GM20431 (cell line): ENCODE measurements around the gene FOXJ3.
"Not testable (repeated sequence)": the region's sequence is repeated elsewhere in the genome, so short reads cannot be mapped to it uniquely, and the experiment has no call there.

ENCODE experiments used
- in situ Hi-C: fragments of 300-500 bp; cut with MseI, MboI; formaldehyde crosslinking; loops from one replicate; pipeline ENCODE4 v1.15.0; 2020; ENCODE audit warnings: low sequenced_read_pairs; ENCODE audit not compliant: unreplicated experiment

Gene FOXJ3

DNA sequence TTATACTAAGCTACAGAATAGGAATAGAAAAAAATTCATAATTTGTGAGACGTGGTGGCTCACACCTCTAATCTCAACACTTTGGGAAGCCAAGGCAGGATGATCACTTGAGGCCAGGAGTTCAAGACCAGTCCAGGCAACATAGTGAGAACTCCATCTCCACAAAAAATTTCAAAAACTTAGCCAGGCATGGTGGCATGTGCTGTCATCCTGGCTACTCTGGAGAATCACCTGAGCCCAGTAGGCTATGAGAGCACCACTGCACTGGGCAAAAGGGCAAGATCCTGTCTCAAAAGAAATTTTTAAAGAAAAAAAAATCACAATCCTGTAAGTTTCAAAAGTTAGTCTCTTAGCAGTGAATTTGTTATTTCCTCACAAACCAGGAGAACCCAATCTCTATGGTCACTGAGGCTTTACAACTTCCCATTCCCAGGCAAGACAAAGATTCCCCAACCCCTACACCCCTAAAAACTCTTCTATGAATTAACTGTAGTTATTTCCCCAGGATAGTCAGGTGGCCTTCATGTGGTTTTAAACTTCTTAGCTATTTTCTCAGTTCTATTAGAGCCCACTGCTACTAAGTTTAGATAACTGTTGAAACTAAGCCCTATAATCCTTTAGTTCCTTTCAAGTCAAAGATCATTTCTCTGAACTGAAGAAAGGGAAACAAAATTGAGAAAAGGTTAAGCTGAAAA, 74.5 kb downstream of the FOXJ3 start:
- in situ Hi-C loops: no loop called here

DNA sequence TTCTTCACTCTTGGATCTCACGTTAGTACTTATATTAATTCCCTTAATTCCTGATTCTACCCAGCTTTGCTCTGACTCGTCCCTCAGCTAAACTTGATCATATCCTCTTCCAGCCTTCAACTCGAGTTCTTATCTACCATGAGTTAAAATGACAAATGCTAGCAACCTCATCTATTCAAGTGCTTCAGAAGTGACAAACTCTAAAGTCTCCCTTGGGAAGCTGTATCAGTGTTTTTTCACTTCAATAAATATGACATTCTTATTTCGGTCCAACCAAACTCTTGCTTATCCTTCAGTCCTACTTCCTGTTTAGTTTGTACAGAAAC, 75.3 kb downstream of the FOXJ3 start:
- in situ Hi-C loops: no loop called here

DNA sequence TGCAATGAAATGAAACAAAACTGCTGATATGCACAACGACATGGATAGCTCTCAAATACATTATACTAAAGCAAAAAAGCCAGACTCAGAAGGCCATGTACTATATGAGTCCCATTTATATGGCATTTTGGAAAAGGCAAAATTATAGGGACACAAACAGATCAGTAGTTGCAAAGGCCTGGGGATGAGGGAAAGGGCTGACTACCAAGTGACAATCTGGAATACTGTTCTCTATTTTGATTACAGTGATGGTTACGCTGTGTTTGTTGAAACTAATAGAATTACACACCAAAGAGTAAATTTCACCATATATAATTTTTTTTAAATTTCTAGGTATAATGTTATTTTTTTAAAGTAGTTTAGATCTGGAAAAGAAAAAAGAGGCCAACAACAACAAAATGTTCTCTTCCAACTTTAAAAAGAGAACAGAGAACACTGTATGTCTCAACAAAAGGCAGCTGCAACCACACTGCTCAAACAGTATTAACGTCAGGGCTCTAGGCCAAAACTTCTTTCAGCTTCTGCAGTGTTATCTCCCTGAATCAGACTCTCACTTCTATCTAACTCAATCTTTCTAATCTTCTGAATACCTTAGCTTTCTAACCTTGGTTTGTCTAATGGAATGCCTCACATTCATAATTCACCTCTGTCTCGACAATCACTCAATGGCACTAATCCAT, 75.8 kb downstream of the FOXJ3 start:
- in situ Hi-C loops: no loop called here

DNA sequence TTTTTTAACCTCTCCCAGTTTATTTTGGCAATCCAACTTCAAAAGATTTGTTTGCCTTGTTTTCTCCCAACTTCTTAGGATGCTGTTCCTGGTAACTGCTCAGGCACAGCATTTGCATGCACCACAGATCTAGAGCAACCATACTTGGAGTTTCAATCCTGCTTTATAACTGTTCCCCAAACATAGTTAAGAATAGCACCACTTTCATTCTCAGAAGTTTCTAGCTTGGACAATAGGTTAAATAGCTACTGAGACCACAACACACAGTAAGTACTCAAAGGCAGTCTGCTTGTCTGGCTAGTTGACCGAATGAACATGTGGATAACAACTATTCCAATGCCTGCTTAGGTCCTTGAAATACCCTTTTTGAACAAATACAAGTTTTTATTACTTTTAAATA, 76.8 kb downstream of the FOXJ3 start:
- in situ Hi-C loops: no loop called here

DNA sequence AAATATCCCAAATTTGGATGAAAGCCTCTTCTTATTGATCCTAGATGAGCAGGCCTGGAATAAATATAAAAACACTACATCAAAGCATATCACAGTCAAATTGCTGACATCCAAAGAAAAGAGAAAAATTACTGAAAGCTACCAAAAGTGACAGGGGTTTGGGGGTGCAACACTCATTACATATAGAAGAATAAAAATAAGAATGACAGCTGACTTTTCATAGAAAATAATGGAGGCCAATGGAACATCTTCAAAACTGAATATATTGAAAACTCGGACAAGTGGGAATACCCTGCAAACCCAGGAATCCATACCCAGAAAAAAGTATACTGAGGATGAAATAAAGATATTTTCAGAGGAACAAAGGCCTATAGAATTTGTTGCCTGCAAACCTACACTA, 84.0 kb downstream of the FOXJ3 start:
- in situ Hi-C loops: no loop called here

DNA sequence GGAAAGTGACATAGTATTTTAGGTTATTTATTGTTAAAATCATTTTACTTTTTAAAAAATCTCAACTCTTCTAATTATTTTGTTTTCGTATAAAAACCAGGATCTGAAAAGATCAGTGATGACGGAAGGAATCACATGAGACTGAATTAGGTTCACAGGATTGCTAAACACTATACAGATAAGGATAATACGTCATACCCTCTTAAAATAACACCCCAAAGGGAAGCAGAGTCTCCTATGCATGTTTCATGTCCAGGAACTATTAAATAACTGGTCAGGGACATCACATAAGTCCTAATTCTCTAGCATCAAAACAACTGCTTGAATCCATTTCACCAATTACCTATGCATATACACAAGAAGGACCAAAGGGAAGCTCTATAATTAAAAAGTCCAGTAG, 84.9 kb downstream of the FOXJ3 start:
- in situ Hi-C loops: no loop called here

DNA sequence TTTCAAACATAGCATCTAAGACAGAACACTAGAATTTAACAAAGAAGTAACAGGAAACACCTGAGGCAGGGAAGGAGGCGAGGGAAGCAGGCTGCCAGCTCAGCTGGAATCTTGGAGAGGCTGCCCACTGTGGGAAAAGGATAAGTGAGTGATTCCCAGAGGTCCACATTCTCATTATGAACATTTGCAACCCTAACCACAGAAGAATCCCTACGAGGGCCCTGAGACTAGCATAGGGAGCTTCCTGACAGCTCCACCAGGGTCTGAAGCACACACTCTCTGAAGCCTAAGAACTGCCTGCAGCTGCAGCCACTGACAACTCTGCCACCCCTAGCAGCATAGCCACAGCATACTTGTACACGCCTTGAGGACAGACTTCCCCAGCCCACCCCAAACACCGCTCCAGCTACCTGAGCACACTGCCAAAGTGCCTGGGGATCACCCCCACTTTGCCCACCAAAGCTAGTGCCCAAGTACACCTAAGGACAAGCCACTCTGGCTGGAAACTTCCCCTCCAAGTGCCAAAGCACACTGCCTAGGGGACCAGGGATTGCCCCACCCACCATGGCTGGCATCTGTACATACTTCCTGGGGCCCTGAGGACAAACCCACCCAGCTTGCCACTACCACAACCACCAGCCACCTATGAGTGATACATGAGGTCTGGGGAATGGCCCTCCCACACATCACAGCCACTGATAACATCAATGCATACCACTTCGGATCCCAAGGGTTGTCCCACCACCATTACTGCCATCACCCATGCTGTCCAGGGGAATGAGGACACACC, 93.9 kb downstream of the FOXJ3 start:
- in situ Hi-C loops: no loop called here

DNA sequence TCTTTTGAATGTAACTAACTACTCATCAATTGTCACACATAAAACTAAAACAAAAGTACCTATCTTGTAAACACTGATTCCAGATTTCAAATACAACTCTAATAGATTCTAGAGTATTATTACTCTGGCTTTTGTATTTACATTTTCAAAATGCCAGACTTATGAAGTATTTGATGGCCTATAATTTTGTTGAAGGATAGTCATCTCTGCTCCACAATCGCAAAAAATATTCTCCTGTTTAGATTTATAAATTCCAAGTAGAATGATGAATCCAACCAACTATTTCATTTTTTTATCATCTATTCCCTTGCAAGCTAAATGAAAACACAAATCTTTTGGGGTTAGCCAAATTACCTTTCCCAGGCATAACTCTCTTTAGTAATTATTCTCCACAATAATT, 95.5 kb downstream of the FOXJ3 start:
- in situ Hi-C loops: no loop called here

DNA sequence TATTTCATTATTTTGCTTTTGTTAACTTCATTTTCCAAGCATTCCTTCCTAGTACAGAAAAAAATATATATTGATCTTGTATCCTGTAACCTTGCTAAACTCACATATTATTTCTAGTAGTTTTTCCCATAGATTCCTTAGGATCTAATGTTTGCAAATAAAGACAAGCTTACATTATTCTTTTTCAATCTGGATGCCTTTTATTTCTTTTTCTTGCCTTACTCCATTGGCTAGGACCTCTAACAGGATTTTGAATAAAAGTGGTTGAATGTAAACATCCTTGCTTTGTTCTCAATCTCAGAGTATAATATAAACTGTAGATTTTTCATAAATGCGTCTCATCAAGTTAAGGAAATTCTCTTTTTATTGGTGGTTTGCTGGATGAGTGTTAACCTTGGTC, 96.0 kb downstream of the FOXJ3 start:
- in situ Hi-C loops: no loop called here

DNA sequence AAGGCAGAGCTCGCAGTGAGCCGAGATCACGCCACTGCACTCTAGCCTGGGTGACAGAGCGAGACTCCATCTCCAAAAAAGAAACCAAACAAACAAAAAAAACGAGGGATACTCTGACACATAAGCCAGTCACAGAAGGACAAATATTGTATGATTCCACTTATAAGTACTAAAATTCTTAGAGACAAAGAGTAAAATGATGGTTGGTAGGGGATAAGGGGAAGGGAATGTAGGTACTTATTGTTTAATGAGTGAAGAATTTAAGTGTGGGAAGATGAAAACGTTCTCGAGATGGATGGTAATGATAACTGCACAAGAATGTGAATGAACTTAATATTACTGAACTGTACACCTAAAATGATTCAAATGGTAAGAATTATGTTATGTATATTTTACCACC, 103.8 kb downstream of the FOXJ3 start:
- in situ Hi-C loops: no loop called here

DNA sequence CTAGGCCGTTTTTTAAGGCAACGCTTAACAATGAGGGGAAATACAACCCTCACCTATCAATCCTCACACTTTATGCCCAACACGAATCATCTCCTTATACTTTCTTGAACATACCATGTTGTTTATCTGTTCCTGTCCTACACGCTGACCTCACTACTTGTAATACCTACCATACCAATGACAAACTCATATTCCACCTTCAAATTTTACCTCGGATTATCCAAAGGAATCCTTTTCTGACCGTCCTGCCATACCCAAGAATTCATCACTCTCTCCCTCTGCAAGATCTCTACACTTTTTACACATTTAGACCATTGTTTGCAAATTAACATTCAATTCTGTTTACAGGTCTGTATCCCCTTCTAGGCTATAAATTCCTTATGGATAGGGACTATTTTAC, 106.1 kb downstream of the FOXJ3 start:
- in situ Hi-C loops: no loop called here

DNA sequence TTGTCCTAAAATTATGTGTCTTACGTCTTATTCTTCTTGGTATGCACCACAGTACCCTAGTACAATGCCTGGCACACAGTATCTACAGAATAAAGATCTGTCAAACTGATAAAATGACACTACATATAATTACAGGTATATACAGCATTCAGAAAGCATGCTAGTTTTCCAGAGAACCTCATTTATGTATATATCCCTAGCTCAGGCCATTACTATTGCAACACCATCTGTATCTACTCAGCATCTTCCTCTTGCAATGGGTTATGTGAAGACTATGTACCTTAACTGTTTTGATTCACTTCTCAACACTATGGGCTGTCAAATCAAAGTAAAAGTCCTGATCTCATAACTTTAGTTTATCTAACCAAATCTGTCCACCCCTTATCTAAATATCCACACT, 112.0 kb downstream of the FOXJ3 start:
- in situ Hi-C loops: no loop called here

DNA sequence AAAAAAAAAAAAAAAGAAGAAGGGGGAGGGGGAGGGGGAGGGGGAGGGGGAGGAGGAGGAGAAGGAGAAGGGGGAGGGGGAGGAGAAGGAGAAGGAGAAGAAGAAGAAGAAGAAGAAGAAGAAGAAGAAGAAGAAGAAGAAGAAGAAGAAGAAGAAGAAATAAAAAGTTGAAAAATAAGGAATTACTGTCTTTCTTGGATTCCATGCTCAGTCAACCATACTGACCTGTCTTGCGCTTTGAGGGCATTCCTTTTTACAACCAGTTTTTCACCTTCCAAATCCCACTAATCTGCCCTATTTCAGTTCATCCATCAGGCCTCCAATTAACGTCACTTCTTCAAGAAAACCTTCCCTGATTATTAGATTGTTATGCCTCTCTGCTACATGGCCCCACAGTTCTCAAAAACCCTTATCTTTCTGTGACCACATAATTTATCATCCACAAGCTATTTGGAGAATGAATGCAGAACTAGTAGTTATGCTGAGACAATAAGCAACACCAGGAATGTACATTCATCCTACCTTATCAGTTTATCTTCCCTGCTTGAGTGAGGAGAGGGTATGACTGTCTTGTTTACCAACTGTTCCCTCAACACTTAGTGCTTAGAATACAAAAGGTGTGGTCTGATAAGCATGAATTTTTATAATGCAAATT, 113.0 kb downstream of the FOXJ3 start:
- in situ Hi-C loops: no loop called here

DNA sequence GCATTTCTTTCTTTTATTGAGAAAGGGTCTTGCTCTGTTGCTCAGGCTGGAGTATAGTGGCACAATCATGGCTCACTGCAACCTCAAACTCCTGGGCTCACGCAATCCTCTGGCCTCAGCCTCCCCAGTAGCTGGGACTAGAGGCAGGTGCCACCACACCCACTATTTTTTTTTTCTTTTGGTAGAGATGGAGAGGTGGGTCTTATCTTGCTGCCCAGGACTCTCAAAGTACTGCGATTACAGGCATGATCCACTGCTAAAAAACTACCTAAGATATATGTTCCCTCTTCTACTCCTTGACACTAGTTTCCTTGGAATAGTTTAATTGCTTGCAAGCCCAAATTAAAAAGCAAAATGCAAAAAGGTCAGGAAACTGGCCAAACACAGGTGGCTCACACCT, 113.6 kb downstream of the FOXJ3 start:
- in situ Hi-C loops: no loop called here

DNA sequence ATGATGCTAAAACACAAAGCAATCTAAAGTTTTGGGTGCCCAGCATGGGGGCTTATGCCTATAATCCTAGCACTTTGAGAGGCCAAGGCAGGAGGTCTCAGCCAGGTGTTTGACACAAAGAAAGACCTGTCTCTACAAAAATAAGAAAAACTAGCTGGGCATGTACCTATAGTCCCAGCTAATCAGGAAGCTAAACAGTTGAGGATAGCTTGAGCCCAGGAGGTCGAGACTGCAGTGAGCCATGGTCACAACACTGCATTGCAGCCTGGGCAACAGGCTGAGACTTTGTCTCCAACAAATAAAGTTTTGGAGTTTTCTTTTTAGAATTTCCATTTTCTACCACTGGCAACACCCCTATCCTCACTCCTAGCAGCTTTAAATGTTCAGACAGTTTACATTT, 115.4 kb downstream of the FOXJ3 start:
- in situ Hi-C loops: no loop called here

DNA sequence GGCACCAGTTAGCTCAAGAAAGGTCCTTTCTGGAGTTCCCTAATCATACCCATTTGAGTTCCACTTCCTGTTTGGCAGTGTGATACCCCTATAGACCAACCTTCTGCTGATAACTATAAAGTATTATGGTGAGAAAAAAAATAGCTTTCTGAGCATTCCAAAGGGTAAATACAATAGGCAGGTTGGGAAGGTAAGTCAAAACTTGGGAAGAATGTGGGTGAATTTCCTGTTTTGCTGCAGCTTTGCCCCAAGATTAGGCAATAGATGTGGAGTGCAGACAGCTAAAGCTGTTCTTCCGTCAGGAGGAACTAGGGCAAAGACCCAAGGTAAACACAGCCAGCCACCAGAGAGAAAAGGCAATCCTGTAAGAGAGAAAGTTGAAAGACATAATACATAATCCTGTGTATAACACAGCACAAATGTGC, 120.6 kb downstream of the FOXJ3 start:
- in situ Hi-C loops: no loop called here

DNA sequence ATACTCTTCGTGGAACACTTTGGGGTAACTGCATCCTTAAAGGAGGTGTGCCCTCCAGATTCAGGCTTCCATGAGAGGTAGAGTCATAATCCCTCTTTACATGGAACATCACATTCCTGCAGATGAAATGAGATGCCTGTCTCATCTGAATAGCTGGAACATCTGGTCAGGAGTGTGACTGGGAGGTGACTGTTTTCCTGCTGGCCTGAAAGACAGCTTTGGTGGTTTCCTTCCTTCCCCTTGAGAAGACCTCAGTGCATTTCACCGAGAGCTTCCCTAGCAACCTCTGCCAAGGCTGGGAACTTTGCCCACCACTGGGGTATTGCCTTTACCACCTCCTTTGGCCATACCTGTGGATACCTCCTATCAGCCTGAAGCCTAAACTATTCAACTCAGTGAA, 123.8 kb downstream of the FOXJ3 start:
- in situ Hi-C loops: no loop called here

DNA sequence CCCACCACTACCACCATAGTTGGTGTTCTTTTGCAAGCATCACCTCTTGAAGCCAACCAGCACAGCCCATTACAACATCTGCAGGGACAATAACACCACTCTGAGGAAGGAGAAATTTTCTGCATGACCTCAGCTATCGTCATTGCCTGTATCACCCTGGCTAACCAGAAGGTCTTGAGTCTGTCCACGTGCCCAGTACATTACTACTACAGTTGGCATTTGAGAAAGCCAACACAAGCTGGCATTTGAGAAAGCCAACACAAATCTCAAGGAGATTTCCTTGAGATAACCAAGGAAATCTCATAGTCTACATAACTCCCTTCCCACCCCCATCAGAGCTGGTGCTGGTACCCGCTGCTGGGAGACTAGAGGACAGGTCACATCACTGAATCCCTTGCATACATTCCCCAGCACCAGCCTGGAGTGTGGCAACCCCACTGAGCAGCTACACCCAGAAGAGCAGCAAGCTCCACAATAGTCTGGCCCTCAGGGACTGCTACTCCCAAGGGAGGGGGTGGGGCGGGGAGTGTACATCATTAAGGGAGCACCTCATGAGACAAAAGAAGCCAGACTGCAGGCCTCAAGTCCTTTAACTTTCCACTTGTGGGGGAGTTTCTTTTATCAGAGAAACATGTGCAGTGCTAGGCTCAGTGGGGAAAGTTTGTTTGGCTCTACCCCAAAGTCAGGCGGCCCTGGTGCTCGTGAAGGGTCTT, 124.5 kb downstream of the FOXJ3 start:
- in situ Hi-C loops: no loop called here

DNA sequence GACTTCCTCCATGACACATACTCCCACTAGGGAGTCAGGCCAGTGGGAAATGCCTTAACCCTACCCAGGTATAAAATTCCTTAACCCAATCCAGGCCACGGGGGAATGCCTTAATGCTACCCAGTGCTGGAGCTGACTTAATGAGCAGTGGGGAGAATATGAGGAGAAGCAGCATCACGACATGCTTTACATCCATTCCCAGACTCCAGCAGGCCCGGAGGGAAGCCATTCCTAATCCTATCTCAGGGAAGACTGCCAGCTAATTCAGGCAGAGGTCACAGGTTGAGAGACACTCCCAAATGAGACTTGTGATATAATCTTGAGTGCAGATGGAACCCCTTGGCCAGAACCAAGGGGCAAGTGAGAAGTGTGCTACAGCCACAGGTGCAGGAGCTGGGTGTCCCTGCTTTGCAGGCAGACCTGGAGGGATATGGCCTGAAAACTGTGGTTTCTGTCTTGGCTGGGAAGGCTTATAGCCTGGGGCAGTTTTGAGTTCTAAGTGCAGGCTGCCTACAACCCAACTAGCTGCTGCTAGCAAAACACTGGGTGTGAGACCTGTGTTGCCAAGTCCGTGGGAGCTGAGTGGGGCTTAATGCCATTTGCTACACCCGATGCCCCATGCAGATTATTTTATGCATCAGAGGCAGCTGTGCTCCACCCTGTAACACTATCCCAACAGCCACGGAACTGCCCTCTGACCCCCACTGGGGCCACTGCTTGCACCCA, 125.3 kb downstream of the FOXJ3 start:
- in situ Hi-C loops: no loop called here

DNA sequence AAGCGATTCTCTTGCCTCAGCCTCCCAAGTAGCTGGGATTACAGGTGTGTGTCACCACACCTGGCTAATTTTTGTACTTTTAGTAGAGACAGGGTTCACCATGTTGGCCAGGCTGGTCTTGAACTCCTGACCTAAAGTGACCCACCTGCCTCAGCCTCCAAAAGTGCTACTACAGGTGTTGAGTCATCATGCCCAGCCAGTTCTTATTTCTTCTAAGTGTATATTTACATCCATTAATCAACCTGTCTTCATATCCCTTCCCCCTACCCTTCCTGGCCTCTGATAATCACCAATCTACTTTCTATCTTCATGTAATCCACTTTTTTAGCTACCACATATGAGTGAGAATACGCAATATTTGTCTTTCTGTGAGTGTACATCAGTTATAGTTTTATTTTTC, 128.1 kb downstream of the FOXJ3 start:
- in situ Hi-C loops: not testable (repeated sequence)
